Measurements from ENCODE around the gene PIK3R5. TPM values are rescaled to one million over a fixed set of nuclear protein-coding genes. Genes with fewer than 3 reads are reported as not detected.

Gene PIK3R5
- total and polyA plus RNA-seq, 8 donors, result 0.90 to 29.8 (median 5.1) TPM; not detected in 1

DNA sequence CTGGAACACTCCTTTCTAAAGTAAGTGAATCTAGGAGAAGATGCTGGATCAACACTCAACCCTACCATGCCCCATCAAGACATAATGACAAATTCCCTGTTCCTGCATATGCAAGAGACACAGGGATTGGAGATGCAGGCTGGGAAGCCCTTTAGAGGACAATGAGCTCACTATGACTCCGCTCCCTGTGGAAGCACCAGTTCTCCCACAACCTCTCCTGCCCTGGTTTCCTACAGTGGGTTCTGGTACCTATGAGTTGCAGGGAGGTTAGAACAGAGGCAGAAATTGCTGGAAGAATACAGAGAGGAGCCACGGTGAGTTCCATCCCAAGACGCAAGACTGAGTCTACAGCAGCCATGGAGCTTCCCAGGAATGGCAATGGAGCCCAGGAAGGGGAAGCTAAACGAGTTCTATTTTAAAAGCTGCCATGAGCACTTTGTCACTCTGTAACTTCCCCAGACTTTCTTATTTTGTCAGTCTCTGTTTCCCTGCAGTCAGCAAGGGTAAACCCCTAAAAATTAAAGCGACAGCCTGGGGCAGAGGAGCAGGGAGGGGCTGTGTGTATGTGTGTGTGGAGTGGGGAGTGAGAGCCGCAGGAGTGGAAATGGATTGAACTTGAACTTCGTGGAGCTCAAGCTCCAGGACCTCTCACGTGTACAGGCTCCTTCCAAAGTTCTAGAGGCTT, 55.8 kb downstream of the PIK3R5 start:
- 70 to 77% (median 74%) methylated on average over 8 of the region's 8 CpGs for WGBS, 5 donors
- DNase-seq, result no peak
- intact Hi-C loops (cut with DNase I; ENCODE audit: low total_unique reads), result no loop called here
- Histone ChIP-seq H3K36me3 (peaks cover 0 to 3% (median 0%) of the 10 kb centered on the region in 4 donors), H3K4me3 (no peak overlapping the region), H3K27ac (no peak overlapping the region), H3K4me1 (no peaks in the 10 kb centered on the region), H3K9me3 (no peaks in the 10 kb centered on the region), H3K27me3 (peaks cover 0 to 39% (median 0%) of the 10 kb centered on the region in 3 donors)
- TF ChIP-seq POLR2AphosphoS5 (IDR thresholded peaks at IDR 0.05) (no peak), POLR2A (IDR thresholded peaks at IDR 0.05) (no peak), EP300 (IDR thresholded peaks at IDR 0.05) (no peak)
- TF ChIP-seq, protein P1, sequence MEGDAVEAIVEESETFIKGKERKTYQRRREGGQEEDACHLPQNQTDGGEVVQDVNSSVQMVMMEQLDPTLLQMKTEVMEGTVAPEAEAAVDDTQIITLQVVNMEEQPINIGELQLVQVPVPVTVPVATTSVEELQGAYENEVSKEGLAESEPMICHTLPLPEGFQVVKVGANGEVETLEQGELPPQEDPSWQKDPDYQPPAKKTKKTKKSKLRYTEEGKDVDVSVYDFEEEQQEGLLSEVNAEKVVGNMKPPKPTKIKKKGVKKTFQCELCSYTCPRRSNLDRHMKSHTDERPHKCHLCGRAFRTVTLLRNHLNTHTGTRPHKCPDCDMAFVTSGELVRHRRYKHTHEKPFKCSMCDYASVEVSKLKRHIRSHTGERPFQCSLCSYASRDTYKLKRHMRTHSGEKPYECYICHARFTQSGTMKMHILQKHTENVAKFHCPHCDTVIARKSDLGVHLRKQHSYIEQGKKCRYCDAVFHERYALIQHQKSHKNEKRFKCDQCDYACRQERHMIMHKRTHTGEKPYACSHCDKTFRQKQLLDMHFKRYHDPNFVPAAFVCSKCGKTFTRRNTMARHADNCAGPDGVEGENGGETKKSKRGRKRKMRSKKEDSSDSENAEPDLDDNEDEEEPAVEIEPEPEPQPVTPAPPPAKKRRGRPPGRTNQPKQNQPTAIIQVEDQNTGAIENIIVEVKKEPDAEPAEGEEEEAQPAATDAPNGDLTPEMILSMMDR (IDR thresholded peaks at IDR 0.05), result no peak

DNA sequence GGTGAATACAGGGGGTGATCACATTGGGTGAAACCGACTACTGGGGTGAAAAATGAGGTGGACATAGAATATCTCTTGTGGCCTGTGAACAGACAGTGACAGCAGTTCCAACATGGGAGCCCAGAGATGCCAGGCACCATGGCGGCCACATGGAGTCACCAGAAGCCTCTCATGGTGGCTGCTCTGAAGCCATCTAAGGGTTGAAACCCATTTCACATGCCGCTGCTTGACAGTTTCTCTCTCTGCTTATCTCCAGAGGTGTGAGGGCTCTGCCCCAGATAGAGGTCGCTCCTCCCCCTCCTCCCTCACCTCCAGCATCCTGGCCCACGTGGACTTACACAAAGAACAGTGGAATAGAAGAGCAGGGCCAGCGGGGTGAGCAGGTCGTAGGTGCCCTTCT, 60.2 kb downstream of the PIK3R5 start:
- WGBS, 5 donors, result 63 to 81% (median 68%) methylated on average over 6 to 7 of the region's 7 CpGs
- H3K27me3 ChIP-seq, result peaks cover 0 to 25% (median 0%) of the 10 kb centered on the region in 3 donors
- H3K9me3 ChIP-seq, result no peaks in the 10 kb centered on the region
- TF ChIP-seq EP300 (IDR thresholded peaks at IDR 0.05) (no peak), POLR2A (IDR thresholded peaks at IDR 0.05) (no peak)
- TF ChIP-seq, protein P1 (IDR thresholded peaks at IDR 0.05), result no peak
- DNase-seq, result no peak
- no peaks in the 10 kb centered on the region for H3K4me1 ChIP-seq
- H3K36me3 ChIP-seq, result peaks cover 0 to 11% (median 0%) of the 10 kb centered on the region in 4 donors
- H3K4me3 ChIP-seq, result no peak overlapping the region
- intact Hi-C loops (cut with DNase I; ENCODE audit: low total_unique reads), result no loop called here
- no peak overlapping the region for H3K27ac ChIP-seq

DNA sequence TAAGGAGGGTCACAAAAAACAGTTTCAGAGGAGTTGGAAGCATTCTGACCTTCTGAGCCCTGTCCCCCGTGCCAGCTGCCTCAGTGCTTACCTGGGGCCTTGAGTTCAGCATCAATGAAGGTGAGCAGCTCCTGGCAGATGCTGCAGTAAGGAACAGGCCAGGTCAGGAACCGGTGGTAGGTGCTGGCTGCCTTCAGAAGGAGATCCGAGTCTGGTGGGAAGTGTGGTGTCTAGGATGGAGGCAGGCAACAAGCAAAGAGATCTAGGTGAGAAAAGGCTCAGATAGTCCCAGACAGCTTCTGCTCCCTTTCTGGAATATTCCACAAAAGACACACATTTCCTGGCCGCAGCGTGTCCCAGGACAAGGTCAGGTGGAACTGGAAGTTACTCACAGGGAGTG, 60.8 kb downstream of the PIK3R5 start:
- peaks cover 0 to 2% (median 0%) of the 10 kb centered on the region in 4 donors for H3K4me1 ChIP-seq
- intact Hi-C loops (cut with DNase I; ENCODE audit: low total_unique reads), result no loop called here
- H3K9me3 ChIP-seq, result no peaks in the 10 kb centered on the region
- no peak for DNase-seq
- H3K27me3 ChIP-seq, result peaks cover 0 to 24% (median 0%) of the 10 kb centered on the region in 3 donors
- H3K4me3 ChIP-seq, result no peak overlapping the region
- WGBS, 5 donors, result 74 to 91% (median 90%) methylated on average over 5 of the region's 5 CpGs
- TF ChIP-seq, protein P1 (IDR thresholded peaks at IDR 0.05), result no peak
- no peak for TF ChIP-seq POLR2AphosphoS5 (IDR thresholded peaks at IDR 0.05)
- H3K36me3 ChIP-seq, result peaks cover 0 to 11% (median 0%) of the 10 kb centered on the region in 4 donors
- H3K27ac ChIP-seq, result no peak overlapping the region

DNA sequence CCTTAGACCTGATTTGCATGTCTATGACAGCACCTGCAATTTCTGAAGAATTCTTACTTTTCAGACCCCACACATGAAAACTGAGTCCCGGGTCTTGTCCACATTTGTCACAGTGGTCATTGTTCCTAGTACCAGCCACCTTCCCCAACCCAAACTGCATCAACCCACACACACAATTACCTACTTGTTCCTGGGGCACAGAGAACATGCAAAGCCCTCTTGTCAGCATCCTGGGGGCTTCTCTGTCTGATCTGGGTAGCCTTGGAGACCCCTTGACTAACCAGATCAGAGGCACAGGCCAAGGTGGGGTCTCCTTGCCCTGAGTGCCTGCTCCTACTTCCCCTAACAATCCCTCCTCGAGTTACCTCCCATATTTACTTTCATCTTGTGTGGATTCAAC, 61.3 kb downstream of the PIK3R5 start:
- H3K4me1 ChIP-seq, result peaks cover 0 to 4% (median 0%) of the 10 kb centered on the region in 4 donors
- no peak overlapping the region for H3K4me3 ChIP-seq
- H3K27me3 ChIP-seq, result peaks cover 0 to 24% (median 0%) of the 10 kb centered on the region in 3 donors
- H3K9me3 ChIP-seq, result no peaks in the 10 kb centered on the region
- peak in 1 of 2 donors; percentile 9 for DNase-seq
- WGBS, 5 donors, result 54 to 77% (median 61%) methylated on average over 2 of the region's 2 CpGs
- peaks cover 0 to 11% (median 0%) of the 10 kb centered on the region in 4 donors for H3K36me3 ChIP-seq
- H3K27ac ChIP-seq, result no peak overlapping the region
- no peak for TF ChIP-seq POLR2AphosphoS5 (IDR thresholded peaks at IDR 0.05)
- TF ChIP-seq EP300 (IDR thresholded peaks at IDR 0.05), result no peak
- intact Hi-C loops (cut with DNase I; ENCODE audit: low total_unique reads), result no loop called here

Measured in stomach (tissue), 9 donors.